HG02588 (cell line): ENCODE data around the gene SYP.
"Not testable (repeated sequence)": the region's sequence is repeated elsewhere in the genome, so short reads cannot be mapped to it uniquely, and the experiment has no call there.

ENCODE experiments used
- ATAC-seq: cut with Tn5 transposase; IDR thresholded peaks from one replicate; pipeline ENCODE4 v1.9.1; 2021; ENCODE audit warnings: mild to moderate bottlenecking, moderate library complexity; ENCODE audit not compliant: unreplicated experiment

SYP gene

GRCh38 chrX:49171752-49172279 is 28.2 kb downstream of the SYP start, which contains the start of gene PLP2:
PLP2 (plus strand) TSS chrX:49171898; CDS start chrX:49172001, 103 bp downstream.
- ATAC-seq = peak; percentile 32

- ATAC-seq = no peak
Measured at GRCh38 chrX:49167740-49168108, 32.3 kb downstream of the SYP start.

GRCh38 chrX:49166914-49167739 is 32.9 kb downstream of the SYP start:
- ATAC-seq = no peak

- ATAC-seq = no peak
Measured at GRCh38 chrX:49165901-49166881, 33.8 kb downstream of the SYP start.

DNA sequence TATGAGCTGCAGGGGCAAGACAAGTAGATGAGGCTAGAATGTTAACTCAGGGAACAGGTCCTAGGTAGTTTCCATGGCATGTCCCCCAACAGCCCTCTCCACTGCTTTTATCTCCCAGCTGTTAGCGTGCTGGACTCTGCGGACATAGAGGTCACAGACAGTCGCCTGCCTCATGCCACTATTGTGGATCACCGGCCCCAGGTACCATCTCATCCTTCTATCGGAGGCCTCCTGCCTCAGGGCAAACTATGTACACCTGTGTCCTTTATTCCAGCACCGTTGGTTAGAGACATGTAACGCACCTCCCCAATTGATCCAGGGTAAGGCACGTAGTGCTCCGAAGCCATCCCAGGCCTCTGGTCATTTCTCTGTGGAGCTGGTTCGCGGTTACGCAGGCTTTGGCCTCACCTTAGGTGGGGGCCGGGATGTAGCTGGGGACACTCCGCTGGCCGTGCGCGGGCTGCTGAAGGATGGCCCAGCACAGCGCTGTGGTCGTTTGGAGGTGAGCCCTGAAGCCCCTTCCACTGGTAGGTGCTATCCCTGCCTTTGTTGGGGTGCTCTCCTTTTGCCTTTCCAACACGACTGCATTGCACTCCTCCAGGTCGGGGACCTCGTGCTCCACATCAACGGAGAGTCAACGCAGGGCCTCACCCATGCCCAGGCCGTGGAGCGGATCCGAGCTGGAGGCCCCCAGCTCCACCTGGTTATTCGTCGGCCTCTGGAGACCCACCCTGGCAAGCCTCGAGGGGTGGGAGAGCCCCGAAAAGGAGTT is 35.2 kb downstream of the SYP start:
- no peak for ATAC-seq

DNA sequence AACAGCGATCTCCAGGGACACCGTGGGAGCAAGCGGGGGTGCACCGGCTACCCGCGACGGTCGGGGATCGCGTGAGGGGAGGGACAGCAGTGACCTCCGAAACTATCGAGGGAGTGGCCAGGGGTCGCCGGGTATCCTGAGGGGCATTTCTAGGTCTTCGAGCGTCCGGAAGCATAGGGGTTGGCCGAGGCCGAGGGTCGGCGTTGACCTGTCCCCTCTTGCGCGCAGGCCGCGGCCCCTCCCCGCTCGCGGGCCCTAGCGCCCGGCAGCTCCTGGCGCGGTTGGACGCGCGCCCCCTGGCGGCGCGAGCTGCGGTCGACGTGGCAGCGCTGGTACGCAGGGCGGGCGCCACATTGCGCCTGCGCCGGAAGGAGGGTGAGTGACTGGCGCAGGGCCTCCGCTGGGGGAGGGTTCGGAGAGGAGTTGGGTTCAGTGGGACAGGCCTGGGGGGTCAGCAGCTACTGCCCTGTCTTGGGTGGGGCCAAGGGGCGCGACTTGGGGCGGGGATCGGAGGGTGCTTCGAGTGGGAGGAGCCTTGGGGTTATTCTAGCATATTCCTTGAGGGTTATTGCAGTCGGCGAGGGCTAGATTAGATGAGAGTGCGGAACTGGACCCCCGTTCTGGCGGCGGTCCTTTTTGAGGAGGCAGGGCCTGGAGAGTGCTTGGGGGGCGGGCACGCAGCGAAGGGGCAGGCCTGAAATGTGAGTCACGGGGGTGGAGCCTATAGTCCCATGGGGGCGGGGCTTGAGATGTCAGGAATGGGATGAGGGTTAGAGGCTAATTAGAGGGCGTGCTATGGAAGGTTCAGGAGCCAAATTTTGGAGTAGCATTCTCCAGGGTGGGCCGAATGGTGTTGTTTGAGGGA is 36.2 kb downstream of the SYP start:
- peak; percentile 60 for ATAC-seq

- no peak for ATAC-seq
Measured at GRCh38 chrX:49162620-49163019, 37.4 kb downstream of the SYP start, which contains the start of gene MAGIX. MAGIX (plus strand) TSS chrX:49162758; CDS start chrX:49162890, 132 bp downstream.

GRCh38 chrX:49161632-49162031 is 38.4 kb downstream of the SYP start:
- ATAC-seq = no peak

GRCh38 chrX:49160908-49161307 is 39.1 kb downstream of the SYP start:
- ATAC-seq = no peak

GRCh38 chrX:49157194-49157593 is 42.8 kb downstream of the SYP start:
- ATAC-seq = no peak

- ATAC-seq = peak; percentile 92
Measured at GRCh38 chrX:49155900-49156837, 43.8 kb downstream of the SYP start.

DNA sequence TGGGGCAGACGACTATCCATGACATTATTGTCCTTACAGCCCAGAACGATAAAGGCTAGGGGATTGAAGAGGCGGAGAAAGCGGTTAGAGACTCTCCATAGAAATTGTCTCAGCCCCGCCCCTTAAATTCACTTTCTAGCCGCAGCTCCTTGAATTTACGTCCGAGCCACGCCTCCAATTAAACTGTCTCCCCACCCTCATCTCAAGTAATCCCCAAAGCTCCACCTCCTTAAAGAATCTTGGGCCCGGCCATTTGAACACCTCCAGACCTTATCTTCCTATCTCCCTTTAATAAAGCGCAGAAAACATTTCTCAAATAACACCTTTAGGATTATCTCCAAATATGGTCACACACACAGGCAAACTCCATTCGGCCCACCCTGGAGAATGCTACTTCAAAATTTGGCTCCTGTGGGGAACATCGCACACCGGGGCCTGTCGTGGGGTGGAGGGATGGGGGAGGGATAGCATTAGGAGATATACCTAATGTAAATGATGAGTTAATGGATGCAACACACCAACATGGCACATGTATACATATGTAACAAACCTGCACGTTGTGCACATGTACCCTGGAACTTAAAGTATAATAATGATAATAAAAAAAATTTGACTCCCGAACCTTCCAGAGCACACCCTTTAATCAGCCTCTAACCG is 44.6 kb downstream of the SYP start:
- ATAC-seq = no peak

GRCh38 chrX:49153467-49153866 is 46.5 kb downstream of the SYP start:
- ATAC-seq = no peak

DNA sequence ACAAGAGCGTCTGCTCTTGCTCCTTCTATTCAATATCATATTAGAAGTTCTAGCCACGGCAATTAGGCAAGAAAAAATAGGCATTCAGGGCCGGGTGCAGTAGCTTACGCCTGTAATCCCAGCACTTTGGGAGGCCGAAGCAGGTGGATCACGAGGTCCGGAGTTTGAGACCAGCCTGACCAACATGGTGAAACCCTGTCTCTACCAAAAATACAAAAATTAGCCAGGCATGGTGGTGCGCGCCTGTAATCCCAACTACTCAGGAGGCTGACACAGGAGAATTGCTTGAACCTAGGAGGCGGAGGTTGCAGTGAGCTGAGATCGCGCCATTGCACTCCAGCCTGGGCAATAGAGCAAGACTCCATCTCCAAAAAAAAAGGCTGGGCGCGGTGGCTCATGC is 50.7 kb downstream of the SYP start:
- ATAC-seq = not testable (repeated sequence)

DNA sequence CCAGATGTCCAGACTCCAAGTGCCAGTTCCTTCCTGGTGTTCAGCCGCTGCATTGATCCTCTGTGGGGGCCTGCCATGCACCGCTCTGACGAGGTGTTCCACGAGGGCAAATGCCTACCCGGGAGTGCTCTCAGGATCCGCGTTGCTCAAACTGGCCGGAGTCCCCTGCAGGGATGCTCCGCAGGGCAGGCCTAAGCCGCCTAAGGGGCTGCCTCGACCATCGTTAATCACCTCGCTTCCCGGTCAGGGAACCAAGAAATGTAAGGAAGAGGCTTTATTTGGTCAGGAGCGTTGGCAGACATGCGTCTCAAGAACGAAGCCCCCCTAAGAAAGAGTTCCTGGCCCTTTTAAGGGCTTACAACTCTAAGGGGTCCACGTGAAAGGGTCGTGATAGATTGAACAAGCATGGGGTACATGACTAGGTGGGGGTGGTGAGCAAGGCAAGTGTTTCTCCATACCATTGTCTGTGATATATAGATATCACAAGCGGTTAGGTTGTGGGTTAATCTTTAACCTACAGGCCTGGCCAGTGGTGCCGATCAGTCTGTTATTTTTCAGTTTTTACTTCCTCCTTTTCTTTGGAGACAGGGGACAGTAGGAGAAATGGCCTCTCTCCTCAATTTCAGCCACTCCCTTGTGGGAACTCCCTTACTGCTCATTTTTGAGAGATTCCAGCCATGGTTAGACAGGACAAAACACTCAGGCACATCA is 51.4 kb downstream of the SYP start:
- not testable (repeated sequence) for ATAC-seq

DNA sequence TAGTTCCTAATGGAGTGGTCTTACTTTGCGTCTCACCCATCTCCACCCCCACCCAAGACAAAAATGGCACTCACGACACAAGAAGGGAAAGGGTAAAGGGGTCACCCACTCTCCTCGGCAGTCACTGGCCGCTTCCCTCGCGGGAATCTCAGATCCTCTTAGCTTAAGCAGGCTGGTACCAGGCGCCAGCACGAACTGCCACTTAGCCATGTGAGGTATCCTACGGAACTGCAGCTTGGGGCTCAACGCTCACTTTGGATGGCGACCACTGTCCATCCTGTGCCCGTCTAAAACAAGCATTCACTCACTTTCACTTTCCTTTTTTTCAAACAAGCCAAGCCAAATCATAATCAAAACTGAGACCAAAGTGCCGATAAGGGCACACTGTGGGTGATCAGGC is 52.1 kb downstream of the SYP start:
- no peak for ATAC-seq

- ATAC-seq = no peak
Measured at GRCh38 chrX:49147282-49147681, 52.7 kb downstream of the SYP start.
